SKM-1 (cell line): Measurements from ENCODE around the gene GPR21.

Source experiments
- DNase-seq: peaks from one replicate; lab custom pipeline; 2025; ENCODE audit not compliant: unreplicated experiment; lab: John Stamatoyannopoulos, UW

The GPR21 gene

GRCh38 chr9:123033352-123033751 lies at the start of gene GPR21:
Gene GPR21, plus strand, starts transcription at chr9:123033667. Its CDS starts 900 bp downstream, at chr9:123034567.
- DNase-seq = no peak

- no peak for DNase-seq
Observed at GRCh38 chr9:122986010-122986409, 47.5 kb upstream of the GPR21 start.

GRCh38 chr9:122988141-122988540 lies 45.3 kb upstream of the GPR21 start:
- DNase-seq = no peak

DNA sequence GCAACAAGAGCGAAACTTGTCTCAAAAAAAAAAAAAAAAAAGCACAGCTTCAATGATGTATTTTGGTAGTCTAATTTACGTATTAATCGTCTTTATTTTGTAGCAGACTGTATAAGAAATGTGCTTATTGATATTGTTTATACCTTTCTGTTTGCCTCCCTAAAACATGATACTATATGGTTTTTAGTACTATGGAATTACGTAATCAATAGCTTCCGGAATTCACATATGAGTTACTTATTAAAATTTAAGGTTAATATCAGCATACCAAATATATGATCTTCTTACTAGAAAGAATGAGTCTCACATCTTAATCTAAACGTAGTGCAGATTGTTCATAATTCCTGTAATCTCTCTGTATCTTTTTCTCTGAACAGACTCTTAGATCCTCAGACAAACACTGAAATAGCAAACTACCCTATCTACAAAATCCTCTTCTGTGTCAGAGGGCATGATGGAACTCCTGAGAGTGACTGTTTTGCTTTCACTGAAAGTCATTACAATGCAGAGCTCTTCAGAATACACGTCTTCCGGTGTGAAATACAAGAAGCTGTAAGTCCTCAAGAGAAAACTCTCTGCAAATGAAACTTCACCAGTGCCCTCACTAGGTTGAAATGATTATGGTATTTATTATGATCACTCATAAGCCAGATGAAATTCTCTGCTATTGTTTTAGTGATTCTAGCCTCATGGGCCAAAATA lies 44.4 kb upstream of the GPR21 start:
- DNase-seq = no peak

DNA sequence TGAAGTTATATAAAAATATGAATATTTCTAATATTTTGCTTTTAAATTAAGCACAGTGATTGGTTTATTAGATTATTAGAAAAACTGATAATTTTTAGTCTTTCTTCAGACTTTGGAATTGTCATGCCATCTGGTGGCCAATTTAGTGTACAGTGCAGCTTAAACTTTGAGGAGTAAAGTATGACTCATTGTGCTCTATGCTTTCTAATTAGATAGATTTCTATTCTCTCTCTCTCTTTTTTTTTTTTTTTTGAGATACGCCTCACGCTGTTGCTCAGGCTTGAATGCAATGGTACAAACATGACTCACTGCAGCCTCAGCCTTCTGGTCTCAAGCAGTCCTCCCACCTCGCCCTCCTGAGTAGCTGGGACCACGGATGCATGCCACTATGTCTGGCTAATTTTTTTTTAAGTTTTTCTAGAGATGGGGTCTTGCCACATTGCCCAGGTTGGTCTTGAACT lies 42.1 kb upstream of the GPR21 start:
- peak; percentile 28 for DNase-seq

GRCh38 chr9:122996586-122996985 lies 36.9 kb upstream of the GPR21 start:
- no peak for DNase-seq

GRCh38 chr9:122998448-122998847 lies 35.0 kb upstream of the GPR21 start:
- no peak for DNase-seq

GRCh38 chr9:123000371-123001068 lies 32.9 kb upstream of the GPR21 start:
- no peak for DNase-seq

DNA sequence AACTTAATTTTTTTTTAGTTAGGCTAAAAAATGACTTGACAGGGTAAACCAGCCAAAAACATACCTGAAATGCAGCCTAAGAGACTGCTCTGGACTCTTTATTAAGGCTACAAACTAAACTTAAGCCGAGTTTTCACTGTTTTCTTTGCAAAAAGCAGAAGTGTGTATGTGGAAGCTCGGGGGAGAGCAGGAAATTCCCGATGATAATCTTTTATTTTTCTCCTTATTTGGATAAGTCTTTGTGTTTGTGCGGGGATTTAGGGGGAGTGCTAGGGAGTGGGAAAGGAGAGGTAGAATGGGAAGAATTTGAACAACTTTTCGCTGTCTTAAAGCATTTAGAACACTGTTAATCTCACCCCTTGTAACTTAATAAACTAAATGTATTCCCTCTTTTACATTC lies 30.7 kb upstream of the GPR21 start:
- no peak for DNase-seq

- no peak for DNase-seq
Observed at GRCh38 chr9:123003466-123003865, 30.0 kb upstream of the GPR21 start.

GRCh38 chr9:123005964-123006363 lies 27.5 kb upstream of the GPR21 start:
- no peak for DNase-seq

- no peak for DNase-seq
Observed at GRCh38 chr9:123007269-123007668, 26.2 kb upstream of the GPR21 start.

DNA sequence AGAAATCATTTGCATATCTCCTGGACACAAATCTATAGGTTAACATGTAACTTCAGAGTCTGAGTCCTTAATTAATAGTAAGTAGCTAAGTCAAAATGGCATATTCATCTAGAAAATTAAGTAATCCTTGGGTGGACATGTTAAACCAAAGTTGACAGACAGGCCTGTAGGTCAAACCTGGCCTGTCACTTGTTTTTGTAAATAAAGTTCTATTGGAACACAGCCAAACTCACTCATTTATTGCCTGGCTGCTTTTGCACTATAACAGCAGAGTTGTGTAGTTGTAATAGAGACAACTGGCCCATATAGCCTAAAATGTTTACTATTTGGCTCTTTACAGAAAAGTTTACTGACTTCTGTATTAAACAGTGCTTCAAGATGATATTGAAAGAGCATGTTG lies 24.6 kb upstream of the GPR21 start:
- no peak for DNase-seq

- DNase-seq = no peak
Observed at GRCh38 chr9:123011380-123011779, 22.1 kb upstream of the GPR21 start.

DNA sequence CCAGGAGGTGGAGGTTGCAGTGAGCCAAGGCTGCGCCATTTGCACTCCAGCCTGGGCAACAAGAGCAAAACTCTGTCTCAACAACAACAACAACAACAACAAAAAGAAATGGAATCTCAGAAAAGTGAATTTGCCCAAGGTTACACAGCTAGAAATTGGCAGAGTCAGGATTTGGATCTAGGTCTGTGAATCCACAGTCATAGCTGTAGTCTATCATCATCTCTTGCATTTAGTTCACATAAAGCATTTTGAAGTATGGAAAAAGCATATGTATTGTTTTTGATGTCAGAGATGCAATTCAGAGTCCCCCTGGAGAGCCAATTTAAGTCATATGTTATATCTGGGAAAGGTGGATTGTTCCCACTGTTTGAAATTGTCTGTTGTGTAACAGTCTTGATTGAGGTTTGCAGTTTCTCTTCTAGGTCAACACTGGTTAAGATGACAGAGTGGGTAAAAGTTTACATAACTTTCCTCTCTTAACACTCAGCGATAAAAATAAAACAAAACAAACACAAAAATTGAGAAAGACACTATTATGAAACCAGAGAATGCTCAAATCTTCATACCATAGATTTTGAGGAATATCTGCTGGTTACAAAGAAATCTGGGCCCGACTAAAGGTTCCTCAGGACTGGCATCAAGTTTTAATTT lies 21.5 kb upstream of the GPR21 start:
- DNase-seq = no peak

DNA sequence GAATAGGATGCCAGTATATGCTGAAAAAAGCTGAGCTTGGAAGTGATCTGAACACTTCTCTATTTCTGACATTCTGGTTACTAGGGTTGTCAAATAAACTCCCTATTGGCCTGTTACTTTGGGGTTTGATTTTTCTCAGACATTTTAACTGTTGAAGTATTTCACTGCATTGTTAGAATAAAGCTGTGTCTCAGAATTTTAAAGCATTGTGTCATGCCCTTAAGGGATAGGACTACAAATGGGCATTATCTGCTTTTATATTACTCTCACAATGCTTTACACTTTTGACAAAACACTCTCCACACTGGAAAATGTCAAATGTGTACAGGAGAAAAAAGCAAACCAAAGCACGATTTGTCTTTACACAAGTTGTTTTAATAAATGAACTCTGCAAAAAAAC lies 16.8 kb upstream of the GPR21 start:
- DNase-seq = no peak

GRCh38 chr9:123020796-123021195 lies 12.7 kb upstream of the GPR21 start:
- DNase-seq = no peak

DNA sequence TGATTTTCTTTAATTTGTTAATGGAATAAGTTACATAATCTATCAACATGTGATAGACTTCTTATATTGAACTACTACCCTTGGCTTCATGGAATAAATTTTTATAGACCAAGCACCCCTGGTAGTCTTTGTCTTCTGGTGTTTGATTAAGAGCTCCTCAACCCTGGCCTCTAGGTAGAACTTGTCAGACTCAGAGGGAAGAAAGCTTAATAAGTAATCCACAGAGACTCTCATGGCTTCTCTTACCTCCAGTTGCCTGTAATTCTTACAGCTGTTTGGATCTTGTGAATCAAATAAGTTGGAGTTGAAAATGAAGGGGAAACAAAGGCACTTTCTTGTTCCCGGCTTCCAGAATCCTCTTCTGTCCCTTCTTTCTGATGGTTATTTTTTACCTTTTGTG lies 7.0 kb upstream of the GPR21 start:
- DNase-seq = no peak

DNA sequence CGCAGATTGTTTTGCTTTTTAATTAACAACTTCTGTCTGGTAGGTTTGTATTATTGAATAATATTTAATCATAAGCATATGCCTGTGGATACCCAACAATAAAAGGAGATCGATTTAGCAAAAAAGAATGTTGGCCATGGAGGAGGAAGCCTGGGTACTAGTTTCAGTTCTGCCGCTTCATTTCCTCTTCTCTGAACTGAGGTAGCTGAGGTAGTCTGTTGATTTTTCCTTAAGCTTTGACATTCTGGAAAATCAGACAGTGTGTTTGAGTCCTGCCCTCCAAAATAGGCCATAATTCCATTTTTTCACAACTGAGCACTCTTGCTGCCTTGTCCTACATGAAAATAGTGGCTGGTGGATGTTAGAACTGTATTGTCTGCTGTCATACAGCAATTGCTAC lies 6.0 kb upstream of the GPR21 start:
- no peak for DNase-seq

DNA sequence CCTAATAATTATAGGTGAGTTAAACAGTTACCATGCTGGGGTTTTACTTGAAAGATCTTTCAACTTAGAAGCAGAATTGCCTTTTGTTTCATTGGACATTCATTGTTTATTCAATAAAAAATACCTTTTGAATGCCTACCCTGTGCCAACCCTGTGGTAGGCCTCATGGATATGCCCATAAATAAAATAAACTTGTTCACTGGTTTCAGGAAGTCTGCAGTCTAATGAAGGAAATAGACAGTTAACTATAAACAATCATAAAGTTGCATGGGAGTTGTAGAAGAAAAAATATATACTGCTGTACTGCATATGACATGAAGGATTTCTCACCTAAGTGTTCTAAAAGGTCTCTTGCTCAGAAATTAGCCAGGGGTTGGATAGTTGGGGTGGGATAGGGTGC lies 5.3 kb upstream of the GPR21 start:
- DNase-seq = no peak

GRCh38 chr9:123028973-123029372 lies 4.5 kb upstream of the GPR21 start:
- no peak for DNase-seq

GRCh38 chr9:123031963-123032362 lies 1.5 kb upstream of the GPR21 start:
- DNase-seq = no peak
